ENCODE data around the gene WDR72. TPM values are rescaled to one million over a fixed set of nuclear protein-coding genes. Genes with fewer than 3 reads are reported as not detected.

WDR72 gene
- total and polyA plus RNA-seq, 7 experiments from 2014 or later = not detected

DNA sequence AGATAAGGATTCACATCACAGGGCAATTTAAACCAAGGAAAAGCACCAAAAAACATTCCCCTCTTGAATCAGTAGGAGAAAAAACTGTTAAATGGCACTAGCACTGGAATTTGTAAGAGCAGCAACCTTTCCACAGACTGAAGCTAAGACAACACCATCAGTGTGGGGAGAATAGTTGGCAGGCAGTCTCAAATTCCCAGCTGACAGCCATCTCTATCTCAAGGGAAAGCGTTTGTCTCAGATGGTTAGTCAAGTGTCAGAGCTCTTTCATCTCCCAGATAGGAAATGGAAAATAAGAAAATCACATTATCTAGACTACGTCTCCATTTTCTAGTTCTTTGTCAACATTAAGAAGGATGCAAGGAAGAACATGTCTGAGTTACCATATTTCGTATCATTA, 228.7 kb downstream of the WDR72 start:
- no peak for DNase-seq
- Histone ChIP-seq H3K27me3 (ENCODE audit: control insufficient read depth in 2 of 2, insufficient read depth in 2 of 2, low read length in 2 of 2) (no peaks in the 10 kb centered on the region), H3K27ac (ENCODE audit: low read depth, low read length) (no peak overlapping the region), H3K4me1 (ENCODE audit: control insufficient read depth in 2 of 2, insufficient read depth in 2 of 2, low read length in 2 of 2) (no peaks in the 10 kb centered on the region), H3K4me3 (ENCODE audit: low read length) (no peak overlapping the region), H3K36me3 (ENCODE audit: control insufficient read depth in 2 of 3, insufficient read depth in 3 of 3, low read length in 3 of 3) (no peaks in the 10 kb centered on the region), H3K9me3 (ENCODE audit: control insufficient read depth in 2 of 3, low read length in 3 of 3) (no peaks in the 10 kb centered on the region)
- ChIA-PET CTCF (no interaction called here), POLR2A (no interaction called here)
- no peaks in the 10 kb centered on the region for H3K36me3 Mint-ChIP-seq
- H3K9me3 Mint-ChIP-seq = peaks cover 0 to 6% (median 0%) of the 10 kb centered on the region in 11 donors
- no peak for ATAC-seq
- no peak overlapping the region for H3K27ac Mint-ChIP-seq
- no peaks in the 10 kb centered on the region for H3K4me1 Mint-ChIP-seq
- intact Hi-C loops (cut with micrococcal nuclease) = no loop called here
- H3K27me3 Mint-ChIP-seq = peaks cover 0 to 8% (median 3%) of the 10 kb centered on the region in 5 donors
- H3K4me3 Mint-ChIP-seq = no peak overlapping the region

DNA sequence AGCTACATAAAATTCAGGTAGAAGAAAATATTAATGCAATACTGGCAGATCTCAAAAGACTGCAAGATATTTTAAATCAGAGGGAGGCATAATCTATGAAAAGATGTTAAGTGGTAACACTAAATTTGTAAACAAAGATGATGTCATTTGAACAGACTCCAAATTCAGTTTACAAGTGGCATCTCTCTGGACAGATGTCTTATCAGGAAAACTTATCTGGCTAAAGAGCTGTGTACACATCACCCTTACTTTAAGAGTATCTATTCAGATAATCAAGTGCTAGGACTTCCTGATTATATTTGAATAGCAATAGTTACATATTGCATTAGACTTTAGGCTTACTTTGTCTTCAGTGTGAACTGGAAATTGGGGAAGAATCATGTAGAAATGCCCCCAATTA, 231.5 kb downstream of the WDR72 start:
- Mint-ChIP-seq H3K9me3 (peaks cover 0 to 2% (median 0%) of the 10 kb centered on the region in 11 donors), H3K4me1 (no peaks in the 10 kb centered on the region), H3K27me3 (peaks cover 0 to 8% (median 0%) of the 10 kb centered on the region in 5 donors), H3K4me3 (no peak overlapping the region), H3K36me3 (no peaks in the 10 kb centered on the region), H3K27ac (no peak overlapping the region)
- Histone ChIP-seq H3K27ac (ENCODE audit: low read depth, low read length) (no peak overlapping the region), H3K4me3 (ENCODE audit: low read length) (no peak overlapping the region), H3K9me3 (ENCODE audit: control insufficient read depth in 2 of 3, low read length in 3 of 3) (no peaks in the 10 kb centered on the region), H3K27me3 (ENCODE audit: control insufficient read depth in 2 of 2, insufficient read depth in 2 of 2, low read length in 2 of 2) (no peaks in the 10 kb centered on the region), H3K4me1 (ENCODE audit: control insufficient read depth in 2 of 2, insufficient read depth in 2 of 2, low read length in 2 of 2) (no peaks in the 10 kb centered on the region), H3K36me3 (ENCODE audit: control insufficient read depth in 2 of 3, insufficient read depth in 3 of 3, low read length in 3 of 3) (no peaks in the 10 kb centered on the region)
- ATAC-seq (no peak), DNase-seq (no peak)
- POLR2A ChIA-PET = no interaction called here
- CTCF ChIA-PET = interaction anchor here (1.3 kb wide), 1 partner anchor 9 kb away, joined by 3 read pairs; no protein-coding TSS in a partner anchor
- intact Hi-C loops (cut with micrococcal nuclease) = no loop called here

DNA sequence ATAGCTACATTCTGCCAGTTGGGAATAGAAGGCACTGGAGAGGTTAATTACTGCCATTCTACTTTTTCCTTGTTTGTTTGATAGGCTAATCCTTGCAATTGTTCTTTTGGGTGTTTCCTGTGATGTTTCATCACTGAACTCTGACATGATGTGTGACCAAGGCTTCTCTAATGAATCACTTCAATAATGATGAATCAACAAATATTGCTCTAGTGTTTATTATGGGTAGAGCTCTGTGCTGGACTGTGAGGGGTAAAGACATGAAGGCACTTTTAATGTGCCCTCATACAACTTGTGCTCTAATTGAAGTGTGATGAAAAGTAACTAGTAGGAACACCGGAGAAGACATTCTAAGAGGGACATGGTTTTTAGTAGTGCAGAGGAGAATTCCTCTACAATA, 233.6 kb downstream of the WDR72 start:
- no peak overlapping the region for H3K27ac Mint-ChIP-seq
- no peaks in the 10 kb centered on the region for H3K4me1 ChIP-seq (ENCODE audit: control insufficient read depth in 2 of 2, insufficient read depth in 2 of 2, low read length in 2 of 2)
- peaks cover 0 to 8% (median 0%) of the 10 kb centered on the region in 5 donors for H3K27me3 Mint-ChIP-seq
- no peaks in the 10 kb centered on the region for H3K4me1 Mint-ChIP-seq
- intact Hi-C loops (cut with micrococcal nuclease) = no loop called here
- ATAC-seq (no peak), DNase-seq (no peak)
- H3K9me3 Mint-ChIP-seq = no peaks in the 10 kb centered on the region
- no peaks in the 10 kb centered on the region for H3K9me3 ChIP-seq (ENCODE audit: control insufficient read depth in 2 of 3, low read length in 3 of 3)
- no peak overlapping the region for H3K27ac ChIP-seq (ENCODE audit: low read depth, low read length)
- no peak overlapping the region for H3K4me3 Mint-ChIP-seq
- no peaks in the 10 kb centered on the region for H3K36me3 Mint-ChIP-seq
- ChIA-PET POLR2A (no interaction called here), CTCF (no interaction called here)
- no peak overlapping the region for H3K4me3 ChIP-seq (ENCODE audit: low read length)
- no peaks in the 10 kb centered on the region for H3K27me3 ChIP-seq (ENCODE audit: control insufficient read depth in 2 of 2, insufficient read depth in 2 of 2, low read length in 2 of 2)
- no peaks in the 10 kb centered on the region for H3K36me3 ChIP-seq (ENCODE audit: control insufficient read depth in 2 of 3, insufficient read depth in 3 of 3, low read length in 3 of 3)

DNA sequence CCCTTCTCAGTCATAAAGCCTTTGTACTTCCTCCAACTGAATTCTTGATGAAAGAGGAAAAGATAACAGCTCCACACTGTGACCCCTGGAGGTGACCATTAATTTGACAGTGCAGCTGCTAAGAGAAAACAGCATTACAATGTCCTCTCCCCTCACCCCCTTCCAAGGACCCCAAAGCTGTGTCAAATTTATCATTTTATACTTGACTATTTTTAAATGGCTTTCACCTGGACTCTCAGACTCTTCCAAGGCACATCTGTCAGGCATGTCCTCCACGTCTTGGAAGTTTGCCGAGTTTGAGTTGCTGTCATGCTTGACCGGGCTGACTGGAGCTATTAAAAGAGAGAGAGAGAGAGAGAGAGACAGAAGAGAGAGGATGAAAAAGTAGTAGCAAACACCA, 236.5 kb downstream of the WDR72 start:
- intact Hi-C loops (cut with micrococcal nuclease) = no loop called here
- Mint-ChIP-seq H3K9me3 (no peaks in the 10 kb centered on the region), H3K27ac (no peak overlapping the region), H3K4me3 (no peak overlapping the region), H3K27me3 (no peaks in the 10 kb centered on the region), H3K4me1 (no peaks in the 10 kb centered on the region), H3K36me3 (no peaks in the 10 kb centered on the region)
- CTCF ChIA-PET = no interaction called here
- H3K27me3 ChIP-seq (ENCODE audit: control insufficient read depth in 2 of 2, insufficient read depth in 2 of 2, low read length in 2 of 2) = no peaks in the 10 kb centered on the region
- no peak overlapping the region for H3K27ac ChIP-seq (ENCODE audit: low read depth, low read length)
- H3K4me1 ChIP-seq (ENCODE audit: control insufficient read depth in 2 of 2, insufficient read depth in 2 of 2, low read length in 2 of 2) = no peaks in the 10 kb centered on the region
- ATAC-seq (no peak), DNase-seq (no peak)
- H3K9me3 ChIP-seq (ENCODE audit: control insufficient read depth in 2 of 3, low read length in 3 of 3) = no peaks in the 10 kb centered on the region
- H3K36me3 ChIP-seq (ENCODE audit: control insufficient read depth in 2 of 3, insufficient read depth in 3 of 3, low read length in 3 of 3) = no peaks in the 10 kb centered on the region
- POLR2A ChIA-PET = no interaction called here
- no peak overlapping the region for H3K4me3 ChIP-seq (ENCODE audit: low read length)

DNA sequence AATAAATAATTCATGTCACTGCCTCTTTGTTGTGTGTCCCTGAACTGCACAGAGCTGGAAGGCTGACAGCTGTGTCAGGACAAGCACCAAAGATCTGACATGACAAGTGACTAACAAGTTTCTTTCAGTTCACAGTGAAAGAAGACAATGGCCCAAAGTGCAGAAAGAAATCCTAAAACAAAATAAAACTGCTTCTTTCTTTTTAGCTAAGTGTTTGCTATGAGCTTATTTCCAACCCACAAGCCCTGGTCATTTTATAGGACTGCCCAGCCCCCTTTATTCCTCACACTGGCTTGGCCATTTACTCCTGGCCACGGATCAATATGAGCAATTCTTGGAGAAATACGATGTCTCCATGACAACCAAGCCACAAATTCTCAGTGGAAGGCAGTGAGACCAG, 238.5 kb downstream of the WDR72 start:
- Mint-ChIP-seq H3K27me3 (peaks cover 0 to 4% (median 0%) of the 10 kb centered on the region in 5 donors), H3K36me3 (no peaks in the 10 kb centered on the region), H3K9me3 (no peaks in the 10 kb centered on the region), H3K4me3 (no peak overlapping the region), H3K27ac (no peak overlapping the region), H3K4me1 (no peaks in the 10 kb centered on the region)
- H3K9me3 ChIP-seq (ENCODE audit: control insufficient read depth in 2 of 3, low read length in 3 of 3) = no peaks in the 10 kb centered on the region
- no peak overlapping the region for H3K4me3 ChIP-seq (ENCODE audit: low read length)
- H3K4me1 ChIP-seq (ENCODE audit: control insufficient read depth in 2 of 2, insufficient read depth in 2 of 2, low read length in 2 of 2) = no peaks in the 10 kb centered on the region
- ATAC-seq (no peak), DNase-seq (no peak)
- CTCF ChIA-PET = no interaction called here
- H3K27ac ChIP-seq (ENCODE audit: low read depth, low read length) = no peak overlapping the region
- no peaks in the 10 kb centered on the region for H3K27me3 ChIP-seq (ENCODE audit: control insufficient read depth in 2 of 2, insufficient read depth in 2 of 2, low read length in 2 of 2)
- no peaks in the 10 kb centered on the region for H3K36me3 ChIP-seq (ENCODE audit: control insufficient read depth in 2 of 3, insufficient read depth in 3 of 3, low read length in 3 of 3)
- intact Hi-C loops (cut with micrococcal nuclease) = no loop called here
- POLR2A ChIA-PET = no interaction called here

DNA sequence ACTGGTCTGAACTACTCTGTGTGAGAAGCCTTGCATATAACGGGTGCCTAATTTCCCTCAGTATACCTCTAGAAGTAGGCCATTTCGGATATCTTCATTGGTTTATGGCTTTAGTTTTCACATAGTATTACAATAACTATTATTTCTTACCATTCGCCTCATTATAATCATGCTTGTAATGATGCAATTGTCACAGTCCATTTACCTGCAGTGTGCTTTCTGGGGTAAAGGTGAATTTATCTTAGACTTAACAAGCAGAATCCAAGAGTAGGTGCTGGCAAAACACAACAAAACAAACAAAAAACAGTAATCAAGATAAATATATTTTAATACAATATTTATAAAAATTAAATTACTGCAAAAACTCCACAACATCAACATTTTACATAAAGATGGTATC, 246.0 kb downstream of the WDR72 start:
- intact Hi-C loops (cut with micrococcal nuclease) = no loop called here
- Histone ChIP-seq H3K9me3 (ENCODE audit: control insufficient read depth in 2 of 3, low read length in 3 of 3) (no peaks in the 10 kb centered on the region), H3K27me3 (ENCODE audit: control insufficient read depth in 2 of 2, insufficient read depth in 2 of 2, low read length in 2 of 2) (no peaks in the 10 kb centered on the region), H3K4me3 (ENCODE audit: low read length) (no peak overlapping the region), H3K36me3 (ENCODE audit: control insufficient read depth in 2 of 3, insufficient read depth in 3 of 3, low read length in 3 of 3) (no peaks in the 10 kb centered on the region), H3K27ac (ENCODE audit: low read depth, low read length) (no peak overlapping the region), H3K4me1 (ENCODE audit: control insufficient read depth in 2 of 2, insufficient read depth in 2 of 2, low read length in 2 of 2) (no peaks in the 10 kb centered on the region)
- ATAC-seq (no peak), DNase-seq (no peak)
- H3K27ac Mint-ChIP-seq = no peak overlapping the region
- H3K9me3 Mint-ChIP-seq = peaks cover 0 to 6% (median 0%) of the 10 kb centered on the region in 11 donors
- peaks cover 0 to 22% (median 7%) of the 10 kb centered on the region in 5 donors for H3K27me3 Mint-ChIP-seq
- H3K36me3 Mint-ChIP-seq = no peaks in the 10 kb centered on the region
- H3K4me3 Mint-ChIP-seq = no peak overlapping the region
- H3K4me1 Mint-ChIP-seq = no peaks in the 10 kb centered on the region
- ChIA-PET CTCF (no interaction called here), POLR2A (no interaction called here)

DNA sequence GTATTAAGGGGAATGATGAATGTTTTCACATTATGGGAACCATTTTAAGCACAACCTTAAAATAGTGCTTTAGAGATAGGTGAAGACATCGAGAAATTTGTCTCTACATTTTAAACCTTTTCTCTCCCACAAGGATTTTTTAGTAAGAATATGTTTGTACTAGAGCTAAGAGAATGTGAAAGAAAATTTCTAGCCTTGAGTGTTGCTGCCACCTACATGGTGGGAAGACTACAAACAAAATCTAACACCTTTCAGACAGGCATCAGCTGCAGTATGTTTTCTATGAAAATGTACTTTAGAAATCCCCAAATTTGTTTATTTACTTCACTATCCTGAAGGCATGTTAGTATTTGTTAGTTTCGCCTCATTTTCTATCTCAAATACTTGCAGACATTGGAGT, 247.4 kb downstream of the WDR72 start:
- Histone ChIP-seq H3K4me1 (ENCODE audit: control insufficient read depth in 2 of 2, insufficient read depth in 2 of 2, low read length in 2 of 2) (no peaks in the 10 kb centered on the region), H3K27ac (ENCODE audit: low read depth, low read length) (no peak overlapping the region), H3K36me3 (ENCODE audit: control insufficient read depth in 2 of 3, insufficient read depth in 3 of 3, low read length in 3 of 3) (no peaks in the 10 kb centered on the region), H3K9me3 (ENCODE audit: control insufficient read depth in 2 of 3, low read length in 3 of 3) (no peaks in the 10 kb centered on the region), H3K27me3 (ENCODE audit: control insufficient read depth in 2 of 2, insufficient read depth in 2 of 2, low read length in 2 of 2) (no peaks in the 10 kb centered on the region), H3K4me3 (ENCODE audit: low read length) (no peak overlapping the region)
- no peaks in the 10 kb centered on the region for H3K4me1 Mint-ChIP-seq
- no peak for ATAC-seq
- ChIA-PET CTCF (no interaction called here), POLR2A (no interaction called here)
- no peak overlapping the region for H3K27ac Mint-ChIP-seq
- no peak overlapping the region for H3K4me3 Mint-ChIP-seq
- peaks cover 0 to 22% (median 7%) of the 10 kb centered on the region in 5 donors for H3K27me3 Mint-ChIP-seq
- no peaks in the 10 kb centered on the region for H3K36me3 Mint-ChIP-seq
- peaks cover 0 to 7% (median 2%) of the 10 kb centered on the region in 11 donors for H3K9me3 Mint-ChIP-seq
- intact Hi-C loops (cut with micrococcal nuclease) = no loop called here
- DNase-seq = no peak
